Activated T-cell treated with anti-CD3 and anti-CD28 coated beads, Interleukin-2, amount 50 U/mL, for 72 hours (primary cell): ENCODE results near the gene CYP3A5. TPM values are rescaled to one million over a fixed set of nuclear protein-coding genes. Genes with fewer than 3 reads are reported as not detected.
A peak's percentile ranks its signal among the peaks of the same experiment; 100 is the strongest.
"Not testable (repeated sequence)": the region's sequence is repeated elsewhere in the genome, so short reads cannot be mapped to it uniquely, and the experiment has no call there.

ENCODE experiments used
- ATAC-seq, 2 donors: fragments of 150-1000 bp; cut with Tn5 transposase; replicated peaks in 1 of 2; 2 replicates each; pipeline ENCODE4 v1.10.0; 2021; ENCODE audit warnings: moderate library complexity in 2 of 2, mild to moderate bottlenecking in 1 of 2
- DNase-seq, 2 donors: peaks; one replicate each; pipeline ENCODE4 v3.0.0; 2021 to 2022; ENCODE audit warnings: mixed read lengths in 1 of 2
- H3K27ac Mint-ChIP-seq: one replicate; pipeline ENCODE4 v1.8.0; 2022; ENCODE audit warnings: mild to moderate bottlenecking, moderate library complexity, mixed read lengths
- H3K27me3 Mint-ChIP-seq: one replicate; pipeline ENCODE4 v1.8.0; 2022; ENCODE audit warnings: low read depth, mixed read lengths
- H3K36me3 Mint-ChIP-seq, 2 donors: one replicate each; pipeline ENCODE4 v1.8.0; 2022; ENCODE audit warnings: mixed read lengths in 2 of 2, mild to moderate bottlenecking in 1 of 2; ENCODE audit not compliant: insufficient read depth in 2 of 2
- H3K4me1 Mint-ChIP-seq: one replicate; pipeline ENCODE4 v1.8.0; 2022; ENCODE audit warnings: low read depth, mixed read lengths
- H3K4me3 Mint-ChIP-seq, 2 donors: one replicate each; pipeline ENCODE4 v1.8.0; 2022; ENCODE audit warnings: mild to moderate bottlenecking in 2 of 2, mixed read lengths in 2 of 2, moderate library complexity in 2 of 2
- H3K9me3 Mint-ChIP-seq, 2 donors: one replicate each; pipeline ENCODE4 v1.8.0; 2022; ENCODE audit warnings: mixed read lengths in 2 of 2
- total RNA-seq, 2 donors: library from RNA; stranded (reverse); gene quantifications; one replicate each; pipeline ENCODE4 v1.2.3, GENCODE V29; 2022

CYP3A5 gene
- total RNA-seq, 2 donors from 2014 or later = 0.36 TPM; not detected in 1

DNA sequence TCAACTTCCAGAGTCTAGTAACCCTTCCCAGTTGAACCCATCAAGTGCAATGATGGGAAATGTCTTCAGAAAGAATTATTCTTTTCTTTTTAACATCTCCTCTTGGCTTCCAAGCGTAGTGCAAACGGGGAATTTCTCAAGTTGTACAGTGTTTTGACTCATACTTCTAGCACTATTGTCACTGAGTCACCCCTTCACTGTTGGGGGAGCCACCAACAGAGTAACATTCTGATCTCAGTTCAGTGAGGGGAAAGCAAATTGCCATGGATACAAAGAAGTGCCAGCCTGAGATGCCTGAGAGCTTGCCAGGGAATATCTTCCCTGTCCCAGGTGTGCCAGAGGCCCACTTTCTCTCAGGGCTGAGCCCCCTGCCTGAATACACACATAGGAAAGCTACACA is 31.0 kb downstream of the CYP3A5 start:
- Mint-ChIP-seq H3K4me3 (no peak overlapping the region), H3K36me3 (peaks cover 6 to 34% of the 10 kb centered on the region in 2 donors), H3K9me3 (peaks cover 0 to 2% of the 10 kb centered on the region in 2 donors), H3K27ac (peak overlapping the region; percentile 54), H3K4me1 (peaks cover 26% of the 10 kb centered on the region), H3K27me3 (no peaks in the 10 kb centered on the region)
- DNase-seq = peak in 1 of 2 donors; percentile 35
- ATAC-seq = peak; percentile 95 to 98

DNA sequence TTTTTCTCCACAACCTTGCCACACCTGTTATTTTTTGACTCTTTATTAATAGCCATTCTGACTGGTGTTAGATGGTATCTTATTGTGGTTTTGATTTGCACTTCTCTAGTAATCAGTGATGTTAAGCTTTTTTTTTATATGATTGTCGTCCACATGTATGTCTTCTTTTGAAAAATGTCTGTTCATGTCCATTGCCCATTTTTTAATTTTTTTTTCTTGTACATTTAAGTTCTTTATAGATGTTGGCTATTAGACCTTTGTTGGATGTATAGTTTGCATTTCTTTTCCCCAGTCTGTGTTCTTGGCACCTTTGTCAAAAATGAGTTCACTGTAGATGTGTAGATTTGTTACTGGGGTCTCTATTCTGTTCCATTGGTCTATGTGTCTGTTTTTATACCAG is 34.2 kb downstream of the CYP3A5 start:
- Mint-ChIP-seq H3K4me3 (no peak overlapping the region), H3K27me3 (no peaks in the 10 kb centered on the region), H3K9me3 (peaks cover 0 to 4% of the 10 kb centered on the region in 2 donors), H3K4me1 (peaks cover 48% of the 10 kb centered on the region), H3K27ac (no peak overlapping the region), H3K36me3 (peaks cover 16 to 40% of the 10 kb centered on the region in 2 donors)
- no peak for ATAC-seq
- no peak for DNase-seq

DNA sequence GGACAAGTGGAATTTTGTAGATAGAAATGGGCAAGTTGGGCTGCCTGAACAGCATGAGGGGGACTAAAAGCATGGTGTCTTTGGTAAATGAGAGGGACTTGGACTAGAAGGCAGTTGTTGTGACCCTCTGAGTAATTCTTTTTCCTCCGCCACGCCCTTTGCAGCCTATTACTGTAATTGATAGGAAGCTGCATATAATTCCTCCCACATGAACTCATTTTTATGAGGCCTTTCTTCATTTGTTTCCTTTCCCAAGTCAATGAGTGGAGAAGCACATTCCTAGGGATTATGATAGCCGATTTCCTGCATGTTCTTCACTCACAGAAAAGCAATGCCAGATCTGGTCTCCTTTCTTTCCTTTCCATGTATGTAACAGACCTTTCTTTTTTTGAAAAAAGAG is 35.4 kb downstream of the CYP3A5 start:
- Mint-ChIP-seq H3K9me3 (peaks cover 0 to 4% of the 10 kb centered on the region in 2 donors), H3K36me3 (peaks cover 16 to 46% of the 10 kb centered on the region in 2 donors), H3K4me3 (no peak overlapping the region), H3K27me3 (no peaks in the 10 kb centered on the region), H3K27ac (no peak overlapping the region), H3K4me1 (peaks cover 59% of the 10 kb centered on the region)
- DNase-seq = no peak
- ATAC-seq = no peak

DNA sequence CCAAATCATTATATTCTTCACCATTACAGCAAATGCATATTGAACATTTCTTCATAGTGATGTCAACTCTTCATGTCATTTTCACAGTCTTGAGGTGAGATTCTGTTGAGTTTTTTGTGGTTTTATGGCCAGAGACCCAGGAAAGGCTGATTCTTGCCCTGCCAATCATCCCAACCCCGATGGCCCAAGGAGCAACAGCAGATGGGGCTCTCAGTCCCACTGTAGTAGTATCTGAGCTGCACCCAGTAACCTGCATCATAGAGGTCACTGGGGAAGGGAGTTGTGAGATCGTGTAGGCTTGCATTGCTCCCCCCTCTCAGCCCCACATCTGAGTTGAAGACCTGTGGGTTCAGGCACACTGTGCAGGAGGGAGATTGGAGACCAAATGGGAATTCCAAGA is 36.3 kb downstream of the CYP3A5 start:
- Mint-ChIP-seq H3K4me1 (peaks cover 61% of the 10 kb centered on the region), H3K36me3 (peaks cover 14 to 46% of the 10 kb centered on the region in 2 donors), H3K9me3 (peaks cover 0 to 4% of the 10 kb centered on the region in 2 donors), H3K27me3 (no peaks in the 10 kb centered on the region), H3K27ac (no peak overlapping the region), H3K4me3 (no peak overlapping the region)
- DNase-seq (no peak), ATAC-seq (no peak)

DNA sequence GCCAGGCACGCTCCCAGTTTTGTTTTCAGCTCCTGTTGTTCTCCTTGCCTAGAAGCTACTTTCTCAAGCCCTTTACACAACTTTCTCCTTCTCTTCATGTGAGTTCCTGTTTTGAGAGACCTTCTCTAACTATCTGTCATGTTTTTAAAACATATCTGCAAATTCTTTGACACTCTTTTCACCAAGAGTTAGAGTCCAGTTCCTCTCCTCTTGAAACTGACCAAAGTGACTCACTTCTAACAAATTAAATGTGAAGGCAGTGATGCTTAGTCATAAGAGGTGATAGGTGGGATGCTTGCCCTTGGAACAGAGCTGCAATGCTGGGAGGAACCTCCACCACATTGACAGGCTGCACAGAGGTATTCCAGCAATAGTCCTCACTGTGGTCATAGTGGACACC is 37.8 kb downstream of the CYP3A5 start:
- Mint-ChIP-seq H3K4me3 (peak overlapping the region in 1 of 2 donors; percentile 1), H3K27ac (peak overlapping the region; percentile 0), H3K4me1 (peaks cover 64% of the 10 kb centered on the region), H3K36me3 (peaks cover 14 to 44% of the 10 kb centered on the region in 2 donors), H3K27me3 (no peaks in the 10 kb centered on the region), H3K9me3 (peaks cover 0 to 4% of the 10 kb centered on the region in 2 donors)
- ATAC-seq (peak; percentile 16 to 33), DNase-seq (no peak)

DNA sequence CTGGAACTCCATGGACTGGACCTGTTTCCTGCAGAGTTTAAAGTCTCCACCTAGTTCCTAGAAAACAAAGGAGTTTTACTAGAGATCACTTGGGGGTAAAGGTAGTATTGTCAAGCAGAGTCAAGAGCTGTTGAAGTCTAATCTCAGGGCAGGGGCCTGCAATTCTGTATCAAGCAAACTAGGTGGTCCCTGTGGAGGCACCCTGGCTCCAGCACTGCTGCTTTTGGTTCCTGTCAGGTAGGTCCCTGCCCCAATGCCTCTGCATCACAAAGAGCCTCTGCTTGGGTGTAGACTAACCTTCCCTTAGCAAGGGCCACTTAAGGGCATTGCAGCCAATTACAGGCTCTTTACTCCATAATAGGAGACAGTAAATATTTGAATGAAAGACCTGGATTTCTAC is 40.5 kb downstream of the CYP3A5 start:
- Mint-ChIP-seq H3K4me1 (peaks cover 76% of the 10 kb centered on the region), H3K36me3 (peaks cover 13 to 31% of the 10 kb centered on the region in 2 donors)

DNA sequence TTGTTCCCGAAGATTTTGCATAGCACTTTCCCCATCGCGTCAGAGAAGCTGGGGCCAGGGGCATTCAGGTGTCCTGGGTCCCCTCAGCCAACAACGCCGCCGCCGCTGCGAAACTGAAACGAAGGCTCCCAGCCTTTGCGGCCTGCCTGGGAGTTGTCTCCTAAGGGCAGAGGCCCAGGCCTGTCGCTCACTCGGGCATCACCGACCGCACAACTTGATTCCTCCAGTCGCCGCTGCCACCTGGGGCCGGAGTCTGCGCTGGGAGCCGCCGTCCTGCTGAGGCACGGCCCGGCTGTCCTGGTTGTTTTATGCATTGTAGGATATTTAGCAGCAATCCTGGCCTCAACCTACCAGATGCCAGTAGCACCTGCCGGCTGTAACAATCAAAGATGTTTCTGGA is 41.1 kb downstream of the CYP3A5 start:
- H3K27ac Mint-ChIP-seq = no peak overlapping the region
- H3K36me3 Mint-ChIP-seq = peaks cover 13 to 30% of the 10 kb centered on the region in 2 donors
- H3K4me1 Mint-ChIP-seq = peaks cover 73% of the 10 kb centered on the region
- ATAC-seq (no peak), DNase-seq (no peak)
- peaks cover 0 to 4% of the 10 kb centered on the region in 2 donors for H3K9me3 Mint-ChIP-seq
- H3K4me3 Mint-ChIP-seq = no peak overlapping the region
- H3K27me3 Mint-ChIP-seq = no peaks in the 10 kb centered on the region

More for the DNA sequence above, 40.5 kb downstream of the CYP3A5 start:
- Mint-ChIP-seq H3K27me3 (no peaks in the 10 kb centered on the region), H3K27ac (no peak overlapping the region), H3K9me3 (peaks cover 0 to 4% of the 10 kb centered on the region in 2 donors), H3K4me3 (no peak overlapping the region)
- no peak for ATAC-seq
- DNase-seq = no peak

DNA sequence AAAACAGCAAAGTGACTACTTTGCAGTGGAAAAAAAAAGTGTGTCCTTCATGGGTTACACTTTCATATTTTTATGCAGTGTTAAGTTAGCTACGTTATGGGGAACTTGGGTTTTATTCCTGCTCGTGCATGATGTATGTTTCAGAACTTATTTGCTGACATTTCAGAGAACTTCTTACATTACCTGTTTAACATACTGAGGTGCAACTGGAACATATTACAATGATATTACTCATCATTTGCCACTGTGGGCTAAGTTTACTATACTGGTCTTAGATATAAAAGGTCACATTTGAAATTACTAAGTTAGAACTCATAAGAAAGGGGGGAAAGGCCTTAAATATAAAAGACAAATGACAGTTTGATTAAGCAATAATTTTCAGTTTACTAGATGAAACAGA is 42.4 kb downstream of the CYP3A5 start:
- Mint-ChIP-seq H3K4me3 (peak overlapping the region; percentile 54 to 78), H3K27ac (peak overlapping the region; percentile 97), H3K4me1 (peaks cover 79% of the 10 kb centered on the region), H3K36me3 (peaks cover 11 to 35% of the 10 kb centered on the region in 2 donors)
- DNase-seq, H3K27me3 Mint-ChIP-seq, H3K9me3 Mint-ChIP-seq: not testable (repeated sequence)
- peak; percentile 89 to 91 for ATAC-seq

DNA sequence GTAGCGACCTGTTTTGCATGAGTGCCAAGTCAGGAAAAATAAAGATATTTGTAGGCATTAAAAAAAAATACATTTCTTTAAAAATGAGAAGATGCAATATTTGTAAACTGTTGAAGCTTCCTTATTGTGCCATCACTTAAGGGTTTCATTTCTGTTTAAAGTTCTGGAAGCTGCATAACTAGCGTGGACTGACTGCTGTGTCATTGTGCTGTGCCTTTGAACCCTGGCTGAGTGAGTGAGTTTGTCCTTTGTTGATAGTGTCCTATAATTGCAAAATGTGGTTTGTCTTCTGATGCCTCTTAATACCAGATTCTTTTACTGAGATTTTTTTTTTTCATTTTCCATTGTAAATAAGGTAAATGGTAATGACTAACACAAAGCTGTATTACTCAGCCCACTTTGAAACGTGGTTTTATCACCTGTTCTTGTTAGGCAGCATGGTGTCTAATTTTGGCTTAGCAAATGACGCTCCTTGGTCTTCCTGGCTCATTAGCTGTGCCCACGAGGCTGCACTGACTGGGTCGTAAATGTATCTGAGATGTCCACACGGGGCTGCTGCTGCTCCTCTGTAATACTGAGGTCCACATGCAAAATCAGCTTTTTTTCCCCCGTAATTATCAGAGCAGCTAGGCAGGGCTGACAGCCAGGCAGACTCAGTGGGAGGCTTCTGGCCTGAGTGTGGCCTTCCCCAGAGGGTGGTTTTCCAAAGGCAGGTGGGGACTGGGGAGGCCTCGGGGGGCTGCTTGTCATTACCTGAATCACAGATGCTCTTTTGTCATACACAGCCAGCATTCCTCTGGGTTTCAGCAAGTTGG is 48.3 kb downstream of the CYP3A5 start:
- Mint-ChIP-seq H3K27me3 (no peaks in the 10 kb centered on the region), H3K27ac (peak overlapping the region; percentile 92), H3K4me3 (peak overlapping the region; percentile 53 to 66), H3K36me3 (peaks cover 19 to 37% of the 10 kb centered on the region in 2 donors), H3K9me3 (no peaks in the 10 kb centered on the region), H3K4me1 (peaks cover 72% of the 10 kb centered on the region)
- ATAC-seq = peak; percentile 91 to 95
- peak; percentile 42 to 52 for DNase-seq

DNA sequence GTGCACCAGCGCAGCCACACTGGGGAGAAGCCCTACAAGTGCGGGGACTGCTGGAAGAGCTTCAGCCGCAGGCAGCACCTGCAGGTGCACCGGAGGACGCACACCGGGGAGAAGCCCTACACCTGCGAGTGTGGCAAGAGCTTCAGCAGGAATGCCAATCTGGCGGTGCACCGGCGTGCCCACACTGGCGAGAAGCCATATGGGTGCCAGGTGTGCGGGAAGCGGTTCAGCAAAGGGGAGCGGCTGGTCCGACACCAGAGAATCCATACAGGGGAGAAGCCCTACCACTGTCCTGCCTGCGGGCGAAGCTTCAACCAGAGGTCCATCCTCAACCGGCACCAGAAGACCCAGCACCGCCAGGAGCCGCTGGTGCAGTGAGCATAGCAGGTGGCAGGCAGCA is 50.2 kb downstream of the CYP3A5 start:
- Mint-ChIP-seq H3K27me3 (no peaks in the 10 kb centered on the region), H3K9me3 (no peaks in the 10 kb centered on the region), H3K4me1 (peaks cover 79% of the 10 kb centered on the region), H3K4me3 (no peak overlapping the region), H3K36me3 (peaks cover 32 to 45% of the 10 kb centered on the region in 2 donors), H3K27ac (peak overlapping the region; percentile 44)
- ATAC-seq (no peak), DNase-seq (no peak)

DNA sequence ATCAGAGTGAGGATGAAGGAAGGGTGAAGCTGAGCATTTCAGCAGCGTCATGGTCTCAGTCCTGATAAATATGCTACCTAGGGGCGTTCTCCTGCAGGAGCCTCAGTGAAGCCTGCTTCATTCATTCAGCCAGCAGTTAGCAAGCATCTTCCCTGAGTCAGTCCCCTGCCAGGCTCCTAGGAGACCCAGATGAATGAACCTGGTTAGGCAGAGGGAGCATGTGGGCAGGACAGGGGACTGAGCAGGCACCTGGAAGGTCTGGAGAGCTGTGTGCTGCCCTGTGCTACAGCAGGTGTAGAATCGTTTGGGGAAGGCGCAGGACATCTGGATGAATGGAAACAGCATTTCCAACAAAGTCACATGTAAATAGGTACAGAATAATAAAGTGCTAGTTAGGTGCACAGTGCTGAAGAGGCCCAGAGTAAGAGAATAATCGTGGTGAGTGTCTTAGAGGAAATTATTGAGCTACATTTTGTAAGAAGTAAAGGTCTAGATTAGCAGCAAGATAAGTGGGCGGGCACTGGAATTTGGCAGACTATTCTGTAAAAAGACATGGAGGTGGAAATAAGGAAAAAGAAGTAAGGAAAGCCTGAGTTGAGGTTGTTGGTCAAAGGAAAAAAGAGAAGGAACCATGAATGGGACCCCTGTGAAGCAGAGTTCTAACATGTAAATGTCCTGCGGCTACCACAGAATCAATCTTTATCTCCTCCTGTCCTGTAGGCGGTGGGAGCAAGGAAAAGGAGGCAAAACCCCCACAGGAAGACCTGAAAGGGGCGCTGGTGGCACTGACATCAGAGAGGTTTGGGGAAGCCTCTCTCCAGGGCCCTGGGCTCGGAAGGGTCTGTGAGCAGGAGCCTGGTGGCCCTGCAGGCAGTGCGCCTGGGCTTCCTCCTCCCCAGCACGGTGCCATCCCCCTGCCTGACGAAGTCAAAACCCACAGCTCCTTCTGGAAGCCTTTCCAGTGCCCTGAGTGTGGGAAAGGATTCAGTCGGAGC is 51.0 kb downstream of the CYP3A5 start:
- Mint-ChIP-seq H3K27me3 (no peaks in the 10 kb centered on the region), H3K27ac (peak overlapping the region; percentile 76), H3K9me3 (no peaks in the 10 kb centered on the region), H3K4me3 (no peak overlapping the region), H3K4me1 (peaks cover 87% of the 10 kb centered on the region), H3K36me3 (peaks cover 36 to 53% of the 10 kb centered on the region in 2 donors)
- no peak for ATAC-seq
- no peak for DNase-seq

DNA sequence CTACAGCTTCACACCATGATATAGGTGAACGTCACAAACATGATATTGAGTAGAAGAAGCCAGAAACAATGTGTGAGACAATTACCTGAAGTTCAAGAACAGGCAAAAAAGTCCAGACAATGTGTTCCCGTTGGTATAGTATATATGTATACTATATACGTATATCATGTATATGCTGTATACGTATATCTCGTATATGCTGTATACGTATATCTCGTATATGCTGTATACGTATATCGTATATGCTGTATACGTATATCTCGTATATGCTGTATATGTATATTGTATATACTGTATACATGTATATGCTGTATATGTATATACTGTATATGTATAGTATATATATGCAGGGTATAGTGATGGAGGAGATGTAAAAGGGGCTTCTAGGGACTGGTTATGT is 52.3 kb downstream of the CYP3A5 start:
- Mint-ChIP-seq H3K36me3 (peaks cover 43 to 57% of the 10 kb centered on the region in 2 donors), H3K9me3 (no peaks in the 10 kb centered on the region), H3K4me3 (no peak overlapping the region), H3K4me1 (peaks cover 91% of the 10 kb centered on the region), H3K27ac (no peak overlapping the region), H3K27me3 (no peaks in the 10 kb centered on the region)
- ATAC-seq (no peak), DNase-seq (no peak)

DNA sequence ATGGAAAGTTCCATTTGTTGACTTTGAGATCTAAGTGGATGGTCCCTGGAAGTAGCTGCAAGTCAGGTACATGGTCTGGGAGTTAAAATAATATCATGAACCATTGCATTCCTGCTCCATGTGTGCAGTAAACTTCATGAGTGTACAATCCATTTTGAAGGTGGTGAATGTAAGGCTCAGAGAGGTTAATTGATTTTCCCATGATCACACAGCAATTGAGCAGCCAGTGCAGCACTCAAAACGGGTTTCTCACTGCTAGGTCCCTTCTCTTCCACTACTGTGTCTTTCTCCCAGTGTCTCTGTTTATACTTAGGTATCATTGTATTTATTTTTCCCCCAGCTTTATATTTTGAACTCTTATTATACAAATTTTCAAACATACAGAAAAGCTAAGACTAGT is 53.1 kb downstream of the CYP3A5 start:
- no peaks in the 10 kb centered on the region for H3K27me3 Mint-ChIP-seq
- ATAC-seq (no peak), DNase-seq (no peak)
- no peaks in the 10 kb centered on the region for H3K9me3 Mint-ChIP-seq
- peak overlapping the region; percentile 94 to 97 for H3K4me3 Mint-ChIP-seq
- H3K36me3 Mint-ChIP-seq = peaks cover 43 to 61% of the 10 kb centered on the region in 2 donors
- H3K27ac Mint-ChIP-seq = peak overlapping the region; percentile 97
- peaks cover 90% of the 10 kb centered on the region for H3K4me1 Mint-ChIP-seq
